GM12878 (cell line): ENCODE results near the gene STK35. TPM values are rescaled to one million over a fixed set of nuclear protein-coding genes. Genes with fewer than 3 reads are reported as not detected.

Experiments
- BCL11A ChIP-seq: IDR thresholded peaks from 2 replicates; pipeline ENCODE4 v1.6.1; 2011; ENCODE audit warnings: low read depth, low read length
- BHLHE40 ChIP-seq, 2 experiments: fragments of 450-650 bp in 1 of 2; IDR thresholded peaks; 2 replicates each; pipeline ENCODE4 v1.6.1; 2011 to 2017; ENCODE audit warnings: low read depth in 2 of 2, borderline replicate concordance in 1 of 2, improper control_type of control experiment in 1 of 2, low read length in 1 of 2, mild to moderate bottlenecking in 1 of 2
- DPF2 ChIP-seq: fragments of 450-650 bp; IDR thresholded peaks from 2 replicates; pipeline ENCODE4 v1.6.1; 2017; ENCODE audit warnings: mild to moderate bottlenecking
- EZH2 ChIP-seq: IDR thresholded peaks from 2 replicates; pipeline ENCODE4 v1.6.1; 2012; ENCODE audit warnings: low read depth, mild to moderate bottlenecking, control low read depth, inconsistent platforms, low read length, borderline replicate concordance; ENCODE audit not compliant: control insufficient read depth
- MEF2A ChIP-seq: IDR thresholded peaks from 2 replicates; pipeline ENCODE4 v1.6.1; 2011; ENCODE audit warnings: low read depth, mild to moderate bottlenecking, low read length, moderate library complexity; ENCODE audit not compliant: insufficient read depth
- MEF2B ChIP-seq: fragments of 450-650 bp; IDR thresholded peaks from 2 replicates; pipeline ENCODE4 v1.6.1; 2018; ENCODE audit warnings: mild to moderate bottlenecking, moderate library complexity; ENCODE audit not compliant: partially characterized antibody, poor library complexity, severe bottlenecking
- MLLT1 ChIP-seq: fragments of 450-650 bp; IDR thresholded peaks from 2 replicates; pipeline ENCODE4 v1.6.1; 2016; ENCODE audit warnings: mild to moderate bottlenecking
- NBN ChIP-seq: fragments of 450-650 bp; IDR thresholded peaks from 2 replicates; pipeline ENCODE4 v1.6.1; 2016
- NFIC ChIP-seq: IDR thresholded peaks from 2 replicates; pipeline ENCODE4 v1.6.1; 2012; ENCODE audit warnings: low read depth, mild to moderate bottlenecking, inconsistent platforms, low read length, moderate library complexity
- PKNOX1 ChIP-seq: fragments of 450-650 bp; IDR thresholded peaks from 2 replicates; pipeline ENCODE4 v1.6.1; 2016; ENCODE audit warnings: mild to moderate bottlenecking
- PRDM15 ChIP-seq: fragments of 450-650 bp; formaldehyde crosslinking; IDR thresholded peaks from 2 replicates; pipeline ENCODE4 v1.4.0; 2020; ENCODE audit warnings: mild to moderate bottlenecking, moderate library complexity
- RUNX3 ChIP-seq: IDR thresholded peaks from 2 replicates; pipeline ENCODE4 v1.6.1; 2012; ENCODE audit warnings: low read length, inconsistent platforms
- TCF7 ChIP-seq: IDR thresholded peaks from 2 replicates; pipeline ENCODE4 v1.6.1; 2014; ENCODE audit warnings: antibody characterized with exemption, borderline replicate concordance
- ZBTB40 ChIP-seq: fragments of 450-650 bp; IDR thresholded peaks from 2 replicates; pipeline ENCODE4 v1.6.1; 2016; ENCODE audit warnings: mild to moderate bottlenecking, moderate library complexity, borderline replicate concordance
- ZNF384 ChIP-seq: IDR thresholded peaks from 2 replicates; pipeline ENCODE4 v1.6.1; 2012; ENCODE audit warnings: low read depth, mild to moderate bottlenecking, low read length, improper control_type of control experiment, borderline replicate concordance
- polyA plus RNA-seq, 11 experiments: library from polyadenylated mRNA; depleted of rRNA in 4 of 11; unstranded in 6 of 11; stranded (reverse) in 5 of 11; fragments of >200 nt; fragmentation: Nextera tagmentation in 4 of 11; fragmentation: Illumina TruSeq in 1 of 11; extraction: Ambion mirVana in 4 of 11; extraction: Trizol in 1 of 11; gene quantifications; 1 replicate in 1 of 11; 2 replicates in 10 of 11; pipeline versions ENCODE4 v1.2.1 to v1.2.3, GENCODE V29; 2011 to 2016; ENCODE audit warnings: inconsistent platforms in 2 of 11, missing spikeins in 2 of 11, low read depth in 1 of 11
- total RNA-seq, 4 experiments: library from RNA; depleted of rRNA in 3 of 4; stranded (reverse); fragments of >200 nt in 3 of 4; fragmentation: Illumina TruSeq in 1 of 4; extraction: Trizol in 1 of 4; gene quantifications; 2 replicates each; pipeline versions ENCODE4 v1.2.1 to v1.2.3, GENCODE V29; 2013 to 2021
- TF ChIP-seq, protein P1 (sequence below): IDR thresholded peaks from 2 replicates; pipeline ENCODE4 v1.6.1; 2011; ENCODE audit warnings: low read depth, mild to moderate bottlenecking, low read length, moderate library complexity, borderline replicate concordance; ENCODE audit errors: extremely low read depth
- TF ChIP-seq, protein P2 (sequence below): fragments of 450-650 bp; IDR thresholded peaks from 2 replicates; pipeline ENCODE4 v1.6.1; 2017; ENCODE audit warnings: low read depth, mild to moderate bottlenecking, moderate library complexity

Gene STK35
- total and polyA plus RNA-seq, 10 of the 15 experiments (the other 5 are each of a cell fraction or from before 2014, with no cell fraction given) = 2.9 to 19.4 (median 9.6) TPM

GRCh38 chr20:2108498-2108897 is 6.9 kb downstream of the STK35 start (continued):
- TF ChIP-seq MEF2B = peak; percentile 88
- TF ChIP-seq RUNX3 = no peak
- TF ChIP-seq ZBTB40 = no peak
- no peak for TF ChIP-seq DPF2
- TF ChIP-seq NBN = 0 out of 2 replicates have a peak, but pooled peaks have one; percentile 49
- TF ChIP-seq, protein P1, sequence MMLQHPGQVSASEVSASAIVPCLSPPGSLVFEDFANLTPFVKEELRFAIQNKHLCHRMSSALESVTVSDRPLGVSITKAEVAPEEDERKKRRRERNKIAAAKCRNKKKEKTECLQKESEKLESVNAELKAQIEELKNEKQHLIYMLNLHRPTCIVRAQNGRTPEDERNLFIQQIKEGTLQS = no peak
- peak; percentile 59; the same call in 1 of the 2 replicates for TF ChIP-seq BCL11A
- peak in 1 of 2 experiments; percentile 51; a peak in 1 of 4 replicates for TF ChIP-seq BHLHE40 (IDR thresholded peaks at IDR 0.05; ENCODE audit: borderline replicate concordance in 1 of 2, low read depth in 2 of 2, low read length in 1 of 2)
- no peak for TF ChIP-seq EZH2
- TF ChIP-seq MLLT1 = no peak
- TF ChIP-seq ZNF384 = no peak
- TF ChIP-seq, protein P2, sequence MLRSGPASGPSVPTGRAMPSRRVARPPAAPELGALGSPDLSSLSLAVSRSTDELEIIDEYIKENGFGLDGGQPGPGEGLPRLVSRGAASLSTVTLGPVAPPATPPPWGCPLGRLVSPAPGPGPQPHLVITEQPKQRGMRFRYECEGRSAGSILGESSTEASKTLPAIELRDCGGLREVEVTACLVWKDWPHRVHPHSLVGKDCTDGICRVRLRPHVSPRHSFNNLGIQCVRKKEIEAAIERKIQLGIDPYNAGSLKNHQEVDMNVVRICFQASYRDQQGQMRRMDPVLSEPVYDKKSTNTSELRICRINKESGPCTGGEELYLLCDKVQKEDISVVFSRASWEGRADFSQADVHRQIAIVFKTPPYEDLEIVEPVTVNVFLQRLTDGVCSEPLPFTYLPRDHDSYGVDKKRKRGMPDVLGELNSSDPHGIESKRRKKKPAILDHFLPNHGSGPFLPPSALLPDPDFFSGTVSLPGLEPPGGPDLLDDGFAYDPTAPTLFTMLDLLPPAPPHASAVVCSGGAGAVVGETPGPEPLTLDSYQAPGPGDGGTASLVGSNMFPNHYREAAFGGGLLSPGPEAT = peak; percentile 53; the same call in 1 of the 2 replicates
- TF ChIP-seq TCF7 = no peak
- no peak for TF ChIP-seq PKNOX1
- no peak for TF ChIP-seq PRDM15 (CRISPR knock-in tag)
- TF ChIP-seq MEF2A = no peak
- no peak for TF ChIP-seq NFIC
